CD4-positive, alpha-beta T cell treated with Interleukin-17A for 4 hours (primary cell): Measurements from ENCODE around the gene CDCA5.
A peak's percentile ranks its signal among the peaks of the same experiment; 100 is the strongest.

Experiments
- DNase-seq: peaks from one replicate; pipeline ENCODE4 v3.0.0-alpha.2; 2020; ENCODE audit warnings: mixed read lengths

Gene CDCA5, protein sequence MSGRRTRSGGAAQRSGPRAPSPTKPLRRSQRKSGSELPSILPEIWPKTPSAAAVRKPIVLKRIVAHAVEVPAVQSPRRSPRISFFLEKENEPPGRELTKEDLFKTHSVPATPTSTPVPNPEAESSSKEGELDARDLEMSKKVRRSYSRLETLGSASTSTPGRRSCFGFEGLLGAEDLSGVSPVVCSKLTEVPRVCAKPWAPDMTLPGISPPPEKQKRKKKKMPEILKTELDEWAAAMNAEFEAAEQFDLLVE

DNA sequence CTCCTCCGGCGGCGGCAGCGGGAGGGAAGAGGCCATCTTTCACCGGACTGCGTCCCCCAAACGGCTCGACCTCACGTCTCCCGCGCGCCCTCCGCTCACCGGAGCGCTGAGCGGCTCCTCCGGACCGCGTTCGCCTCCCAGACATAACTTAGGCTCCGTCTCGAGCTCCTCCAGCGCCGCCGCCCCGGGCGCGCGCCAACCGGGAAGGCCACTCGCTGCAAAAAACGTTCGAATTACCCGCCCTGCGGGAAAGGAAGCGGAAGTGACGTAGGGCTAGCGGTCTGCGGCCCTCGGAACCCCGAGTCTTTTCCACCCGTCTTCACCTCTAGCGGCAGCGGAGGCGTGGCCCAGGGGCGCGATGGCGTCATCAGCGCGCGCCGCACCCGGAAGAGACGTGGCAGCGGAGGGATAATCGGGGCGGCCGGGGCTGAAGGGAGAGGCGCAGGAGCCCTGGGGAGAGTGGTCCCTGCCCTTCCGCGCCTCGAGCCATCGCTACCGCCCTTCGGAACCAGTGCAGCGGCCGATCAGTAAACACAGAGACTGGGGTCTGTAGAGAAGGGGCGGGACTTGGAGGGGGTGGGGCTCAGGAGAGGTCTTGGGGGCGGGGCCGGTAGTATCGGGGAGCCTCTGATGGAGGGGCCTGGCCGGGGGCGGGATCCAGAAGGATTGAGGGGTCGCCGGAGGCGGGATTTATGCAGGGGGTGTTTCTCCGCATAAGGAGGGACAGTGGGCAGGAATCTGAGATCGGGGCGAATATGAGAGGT lies at the start of gene CDCA5, which contains the start of gene ZFPL1:
TSS of gene CDCA5 (minus strand) at position 207 of the 764 bp plus-strand sequence. CDS start at position 145, 62 bp downstream.
TSS of gene ZFPL1 (plus strand) at position 389 of the 764 bp plus-strand sequence. CDS start 477 bp downstream, outside the sequence.
- peak; percentile 96 for DNase-seq

- DNase-seq: peak; percentile 69
Measured at GRCh38 chr11:65132988-65133700, 49.3 kb upstream of the CDCA5 start.

DNA sequence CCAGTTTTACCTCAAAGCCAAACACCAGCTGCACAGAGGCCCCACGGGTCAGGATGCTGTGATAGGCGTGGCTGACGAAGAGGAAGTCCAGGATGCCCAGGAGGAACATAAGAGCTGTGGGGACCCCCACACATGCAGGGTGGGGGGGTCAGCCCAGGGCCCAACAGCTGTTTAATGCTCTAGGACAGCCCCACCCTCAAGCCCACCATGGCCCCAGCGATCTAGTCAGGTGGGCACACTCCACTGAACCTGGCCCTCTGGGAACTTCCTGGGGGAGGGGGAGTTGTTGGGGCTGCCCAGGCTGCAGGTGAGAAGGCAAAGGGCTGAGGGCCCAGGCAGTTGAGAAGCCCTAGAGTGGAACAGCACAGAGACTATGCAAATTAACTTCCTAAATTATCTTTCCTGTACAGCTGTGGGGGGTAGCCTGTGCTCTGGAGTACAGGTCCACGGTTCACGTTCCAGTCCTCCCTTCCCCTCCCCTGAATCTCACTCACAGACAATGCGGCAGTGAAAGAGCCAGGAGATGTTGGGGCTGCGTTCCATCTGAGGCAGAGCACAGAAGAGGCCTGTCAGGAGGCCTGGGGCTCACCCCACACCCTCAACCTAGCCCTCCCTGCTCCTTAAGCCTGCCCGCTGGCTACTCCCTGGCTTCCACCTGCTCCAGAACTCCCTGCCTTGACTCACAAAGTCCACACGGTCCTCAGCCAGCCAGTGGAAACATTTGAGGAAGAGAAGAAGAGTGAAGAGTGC lies 48.6 kb upstream of the CDCA5 start:
- DNase-seq: no peak

GRCh38 chr11:65131895-65132237 lies 48.0 kb upstream of the CDCA5 start:
- DNase-seq: no peak

DNA sequence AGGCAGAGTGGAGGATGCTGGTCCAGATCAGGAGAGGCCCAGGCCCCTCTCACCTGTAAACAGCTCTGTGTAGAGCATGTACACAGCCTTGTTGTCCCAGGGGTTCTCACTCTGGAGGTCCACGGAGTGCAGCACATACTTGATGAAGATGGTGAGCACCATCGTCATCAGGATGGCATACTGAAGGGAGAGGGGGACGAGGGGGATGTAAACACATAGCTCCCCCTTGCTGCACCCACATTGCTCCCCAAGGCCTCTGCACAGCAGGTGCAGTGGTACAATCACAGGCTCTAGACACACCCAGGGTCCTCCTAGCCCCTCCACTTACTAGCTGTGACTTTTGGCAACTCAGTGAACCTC lies 47.6 kb upstream of the CDCA5 start:
- DNase-seq: no peak

- no peak for DNase-seq
Measured at GRCh38 chr11:65130631-65131416, 47.0 kb upstream of the CDCA5 start.

DNA sequence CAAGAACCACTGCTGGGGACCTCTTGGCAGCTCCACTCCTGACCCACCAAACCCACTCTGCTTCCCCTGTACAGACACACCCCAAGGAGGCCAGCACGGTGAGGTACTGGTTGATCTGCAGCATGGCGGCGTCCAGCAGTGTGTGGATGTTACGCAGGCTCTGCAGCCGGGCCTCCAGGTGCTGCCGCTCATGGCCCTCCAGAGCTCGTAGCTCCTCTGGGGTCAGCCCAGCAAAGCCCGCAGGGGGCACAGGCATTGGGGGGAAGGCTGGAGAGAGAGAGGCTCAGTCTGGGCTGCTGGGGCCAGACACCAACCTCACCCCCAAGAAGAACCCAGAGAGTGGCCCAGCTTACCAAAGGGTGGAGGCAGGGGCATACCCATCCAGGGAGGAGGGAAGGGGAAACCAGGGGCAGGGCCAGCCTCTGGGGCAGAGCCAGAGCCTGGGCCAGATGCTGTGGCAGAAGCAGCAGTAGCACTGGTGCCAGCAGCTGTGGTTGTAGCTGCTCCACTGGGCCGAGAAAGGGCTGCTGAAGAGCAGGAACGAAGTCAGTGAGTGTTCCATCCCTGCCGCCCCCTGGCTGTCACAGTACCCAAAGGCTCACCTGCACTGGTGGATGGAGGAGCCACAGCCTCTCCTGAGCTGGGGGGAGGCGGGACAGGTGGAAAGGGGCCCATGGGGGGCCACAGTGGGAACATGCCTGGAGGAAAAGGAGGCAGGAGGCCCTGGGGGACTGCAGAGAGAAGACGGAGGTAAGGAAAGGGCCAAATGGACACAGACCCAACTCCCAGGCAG lies 46.0 kb upstream of the CDCA5 start:
- DNase-seq: no peak

DNA sequence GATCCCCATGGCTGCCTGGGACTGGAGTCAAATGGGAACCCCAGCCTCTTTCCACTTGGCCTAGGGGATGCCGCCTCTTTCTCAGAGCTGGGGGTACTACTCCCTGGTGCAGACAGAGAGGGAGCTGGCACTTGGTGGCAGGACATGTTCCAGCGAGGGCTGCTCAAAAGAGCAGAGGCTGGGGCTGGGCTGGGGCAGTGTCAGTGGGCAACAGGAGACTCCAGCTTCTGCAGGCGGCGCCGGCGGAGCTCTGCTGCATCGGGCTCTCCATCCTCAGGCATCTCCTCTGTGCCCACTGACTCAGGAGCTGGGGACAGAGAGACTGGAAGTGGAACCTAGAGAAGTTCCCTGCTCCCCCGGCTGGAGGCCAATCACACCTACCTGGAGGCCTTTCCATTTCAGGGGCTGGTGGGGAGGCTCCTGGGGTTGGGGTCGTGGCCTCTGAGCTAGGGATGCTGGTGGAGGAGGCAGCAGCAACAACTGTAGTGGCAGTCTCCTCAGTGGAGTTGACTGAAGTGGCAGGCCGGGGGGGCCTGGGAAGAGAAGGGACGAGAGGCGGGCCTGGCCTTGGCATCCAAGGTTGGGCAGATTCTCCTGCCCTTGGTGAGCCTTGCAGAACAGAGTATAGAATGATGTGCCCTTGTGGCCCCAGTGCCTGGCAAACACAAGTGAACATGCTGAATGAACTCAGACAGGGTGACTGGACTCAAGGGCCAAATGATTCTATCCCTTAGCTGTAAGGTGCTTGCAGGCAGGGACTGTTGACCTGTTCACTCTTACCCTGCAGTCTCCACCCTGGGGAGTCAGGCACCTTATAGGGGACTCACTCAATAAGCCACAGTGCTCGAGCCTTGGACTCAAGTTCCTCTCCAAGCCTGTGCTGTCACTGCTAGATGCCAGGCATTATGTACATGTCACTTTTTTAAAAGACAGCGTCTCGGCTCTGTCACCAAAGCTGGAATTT lies 44.6 kb upstream of the CDCA5 start:
- no peak for DNase-seq

DNA sequence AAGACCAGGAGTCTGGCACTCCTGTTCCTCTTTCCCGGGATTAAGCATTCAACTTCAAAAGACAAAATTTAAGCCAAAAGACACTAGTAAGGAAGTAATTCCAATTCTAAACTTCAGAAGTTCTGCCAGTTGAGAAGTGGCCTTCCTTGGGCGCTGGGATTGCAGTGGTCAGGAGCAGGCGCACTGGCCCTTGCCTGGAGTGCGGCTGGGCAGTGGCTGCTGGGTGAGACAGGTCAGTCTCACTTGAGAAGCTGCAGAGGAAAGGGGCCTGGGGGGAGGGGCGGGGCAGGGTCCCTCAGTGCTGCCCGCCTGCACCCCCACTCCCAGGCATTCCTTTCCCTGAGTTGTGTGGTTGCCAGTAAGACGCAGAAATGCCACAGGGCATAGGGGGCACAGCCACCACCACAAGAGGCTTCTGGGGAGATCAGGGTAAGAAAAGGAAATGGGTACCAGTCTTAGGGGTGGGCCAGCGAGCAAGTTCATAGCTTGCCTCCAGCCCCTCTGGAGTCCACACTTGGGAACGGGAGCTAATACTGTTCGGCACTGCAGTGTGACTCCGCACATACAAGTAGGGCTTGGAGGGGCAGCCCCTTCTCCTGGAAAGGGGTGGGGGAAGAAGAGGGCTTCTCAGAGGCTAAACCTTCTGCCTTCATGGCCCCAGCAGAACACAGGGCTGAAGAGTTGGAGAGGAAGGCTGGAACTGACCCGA lies 43.8 kb upstream of the CDCA5 start:
- DNase-seq: no peak

- DNase-seq: no peak
Measured at GRCh38 chr11:65126624-65127274, 42.9 kb upstream of the CDCA5 start.

- DNase-seq: no peak
Measured at GRCh38 chr11:65125197-65126056, 41.6 kb upstream of the CDCA5 start.

- DNase-seq: no peak
Measured at GRCh38 chr11:65124480-65125196, 40.8 kb upstream of the CDCA5 start.

DNA sequence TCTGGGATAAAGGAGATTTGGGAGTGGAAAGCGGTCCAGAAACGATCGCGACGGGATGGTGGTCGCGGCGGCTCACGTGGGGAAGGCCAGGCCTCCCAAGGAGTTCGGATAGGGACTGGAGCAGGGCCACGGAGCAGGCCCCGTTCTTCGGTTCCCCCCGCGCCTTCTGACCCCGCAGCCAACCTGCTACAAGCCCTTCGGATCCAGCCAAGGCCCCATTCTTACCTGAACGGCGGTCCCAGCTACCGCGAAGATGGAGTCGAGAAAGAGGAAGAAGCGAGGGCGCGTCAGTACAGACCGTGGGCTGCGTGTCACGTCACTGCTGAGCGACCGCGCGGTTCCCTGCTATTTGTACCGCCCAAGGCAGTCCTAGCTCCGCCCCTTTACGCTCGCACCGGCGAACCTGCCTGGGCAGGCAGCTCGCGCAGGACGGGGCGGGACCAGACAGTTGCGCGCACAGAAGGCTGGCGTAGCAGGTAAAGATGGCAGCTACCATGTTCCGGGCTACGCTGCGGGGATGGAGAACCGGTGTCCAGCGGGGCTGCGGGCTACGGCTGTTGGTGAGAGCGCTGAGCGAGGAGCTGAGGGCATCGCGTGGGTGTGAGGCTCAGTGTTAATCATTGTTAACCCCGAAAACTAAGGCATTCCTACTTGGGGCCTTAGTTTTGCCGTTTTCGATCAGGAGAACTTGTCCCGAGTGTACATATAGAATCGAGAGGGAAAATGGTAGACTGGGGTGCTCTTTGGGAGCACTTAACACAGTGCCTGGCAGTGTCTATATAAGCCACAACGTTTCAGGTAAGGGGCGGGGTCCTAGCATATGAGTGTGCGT lies 38.2 kb upstream of the CDCA5 start, which contains the start of the genes FAU and MRPL49:
TSS of gene FAU (minus strand) at position 270 of the 832 bp plus-strand sequence. CDS start 321 bp downstream, outside the sequence.
TSS of gene MRPL49 (plus strand) at position 457 of the 832 bp plus-strand sequence. CDS start at position 483, 26 bp downstream.
- peak; percentile 99 for DNase-seq

DNA sequence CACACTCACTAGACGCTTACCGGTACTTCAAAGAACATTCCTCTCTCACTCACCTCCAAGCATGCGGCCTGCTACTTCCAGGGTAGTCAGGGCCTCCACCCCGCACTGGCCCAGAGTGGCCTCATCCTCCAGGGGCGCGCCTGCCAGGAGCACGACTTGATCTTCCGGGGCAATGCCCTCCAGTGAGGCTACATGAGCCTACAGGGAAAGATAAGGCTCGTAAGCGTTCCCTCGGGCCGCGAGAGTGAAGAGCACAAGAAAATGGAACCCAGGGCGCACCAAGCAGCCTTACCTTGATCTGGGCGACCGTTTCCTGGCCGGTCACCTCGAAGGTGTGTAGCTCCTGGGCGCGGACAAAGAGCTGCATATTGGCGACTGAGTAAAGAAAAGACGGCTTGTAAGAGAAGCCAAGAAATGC lies 37.6 kb upstream of the CDCA5 start:
- peak; percentile 19 for DNase-seq

DNA sequence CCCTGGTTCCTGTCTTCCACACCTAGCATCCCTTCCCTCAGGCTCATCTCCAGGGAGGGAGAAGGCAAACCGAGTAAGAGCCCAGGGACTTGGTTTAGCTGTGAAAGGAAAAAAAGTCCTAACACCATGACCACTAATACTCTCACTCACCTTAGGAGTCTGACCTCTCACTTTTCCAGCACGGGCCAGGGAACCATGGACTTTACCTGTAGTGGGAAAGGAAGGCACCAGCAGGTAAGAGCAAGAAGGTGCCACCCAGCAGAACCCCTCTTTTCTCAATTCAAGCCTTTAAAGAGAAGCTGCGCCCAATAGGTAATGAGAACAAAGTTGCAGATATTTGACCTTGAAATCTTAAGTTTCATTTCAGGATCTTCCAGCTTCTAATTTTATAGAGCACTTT lies 37.0 kb upstream of the CDCA5 start:
- DNase-seq: no peak

GRCh38 chr11:65119670-65119995 lies 35.8 kb upstream of the CDCA5 start:
- DNase-seq: no peak
